HEK293 (cell line): ENCODE measurements around the gene FBLN2.

Experiments
- CTCF ChIP-seq: fragments of 450-650 bp; formaldehyde crosslinking; IDR thresholded peaks from 2 replicates; pipeline ENCODE4 v1.5.1; 2016; ENCODE audit warnings: missing biosample characterization, missing genetic modification characterization
- PRDM4 ChIP-seq: fragments of 450-650 bp; formaldehyde crosslinking; IDR thresholded peaks from 2 replicates; pipeline ENCODE4 v1.5.1; 2017; ENCODE audit warnings: missing biosample characterization, missing genetic modification characterization
- ZBTB1 ChIP-seq: fragments of 450-650 bp; formaldehyde crosslinking; IDR thresholded peaks from 2 replicates; pipeline ENCODE4 v1.5.1; 2016; ENCODE audit warnings: missing biosample characterization, missing genetic modification characterization
- ZNF350 ChIP-seq: fragments of 450-650 bp; formaldehyde crosslinking; IDR thresholded peaks from 2 replicates; pipeline ENCODE4 v1.5.0; 2017; ENCODE audit warnings: missing biosample characterization, mild to moderate bottlenecking, missing genetic modification characterization

- TF ChIP-seq PRDM4 (tag by site-specific recombination) = no peak
- TF ChIP-seq CTCF (tag by site-specific recombination) = no peak
- TF ChIP-seq ZBTB1 (tag by site-specific recombination) = no peak
- no peak for TF ChIP-seq ZNF350 (tag by site-specific recombination)
Observed at GRCh38 chr3:13677272-13677671, 128.3 kb downstream of the FBLN2 start.
